Motor neuron (in vitro differentiated cells): Measurements from ENCODE around the gene IGHMBP2. TPM values are rescaled to one million over a fixed set of nuclear protein-coding genes. Genes with fewer than 3 reads are reported as not detected.

ENCODE experiments used
- ATAC-seq, 8 experiments: fragments of 200-7000 bp; cut with Tn5 transposase; replicated peaks in 6 of 8; 2 replicates each; pipeline ENCODE4 v1.8.0; 2021; ENCODE audit warnings: mild to moderate bottlenecking in 8 of 8, moderate library complexity in 8 of 8
- H3K27ac ChIP-seq, 2 donors: fragments of 250-450 bp; sonication (Bioruptor Pico); 2 replicates each; pipeline ENCODE4 v1.9.0; 2021; ENCODE audit warnings: antibody characterized with exemption in 2 of 2, mild to moderate bottlenecking in 2 of 2, moderate library complexity in 1 of 2
- H3K4me1 ChIP-seq, 2 donors: fragments of 250-450 bp; sonication (Bioruptor Pico); replicated peaks in 1 of 2; 2 replicates each; pipeline ENCODE4 v1.6.1; 2021; ENCODE audit warnings: antibody characterized with exemption in 2 of 2, mild to moderate bottlenecking in 2 of 2, moderate library complexity in 1 of 2
- H3K4me3 ChIP-seq, 5 donors: fragments of 250-450 bp; sonication (Bioruptor Pico); 2 replicates each; pipeline ENCODE4 v1.9.0; 2021; ENCODE audit warnings: antibody characterized with exemption in 5 of 5, mild to moderate bottlenecking in 5 of 5, moderate library complexity in 4 of 5
- WGBS, 10 experiments: fragments of 450-650 bp; shearing (Covaris generic); methylation state at CpG; one replicate each; pipeline ENCODE4 v1.0.0; 2022; 5-methylcytosine and 5-hydroxymethylcytosine counted together
- in situ Hi-C, 9 experiments: fragments of 400-800 bp; cut with MboI; loops; one replicate each; pipeline ENCODE4 v1.15.0; 2021; ENCODE audit warnings: low sequenced_read_pairs in 9 of 9, low pct_unique_long_range_greater_than_20kb in 2 of 9; ENCODE audit not compliant: unreplicated experiment in 9 of 9
- total RNA-seq, 8 experiments: library from RNA; unstranded; fragments of 300-600 nt; gene quantifications; 2 replicates each; pipeline versions ENCODE4 v1.2.3 to v1.2.4, GENCODE V29; 2022

The IGHMBP2 gene
- total RNA-seq, 8 experiments from 2014 or later = 6.7 to 21.0 (median 10.3) TPM

- ATAC-seq = no peak
- in situ Hi-C loops = no loop called here
- WGBS, 10 experiments = 50 to 100% (median 100%) methylated on average over 1 to 2 of the region's 12 CpGs; no CpG with 5 or more reads in 6 of the 10 experiments
- Histone ChIP-seq H3K4me3 (no peak overlapping the region), H3K4me1 (peaks cover 0 to 3% of the 10 kb centered on the region in 2 donors), H3K27ac (no peak overlapping the region)
Measured at GRCh38 chr11:68956547-68957254, 53.0 kb downstream of the IGHMBP2 start.

GRCh38 chr11:68958211-68958610 lies 54.5 kb downstream of the IGHMBP2 start:
- WGBS, 10 experiments = 67 to 100% (median 80%) methylated on average over 1 to 2 of the region's 9 CpGs; no CpG with 5 or more reads in 7 of the 10 experiments
- Histone ChIP-seq H3K4me3 (no peak overlapping the region), H3K4me1 (peaks cover 0 to 3% of the 10 kb centered on the region in 2 donors), H3K27ac (no peak overlapping the region)
- in situ Hi-C loops = no loop called here
- ATAC-seq = no peak

- Histone ChIP-seq H3K4me1 (peaks cover 0 to 3% of the 10 kb centered on the region in 2 donors), H3K27ac (no peak overlapping the region), H3K4me3 (no peak overlapping the region)
- in situ Hi-C loops = no loop called here
- ATAC-seq = peak in 5 of 8 experiments; percentile 6 to 40 (median 29)
- WGBS, 10 experiments = 60 to 100% (median 78%) methylated on average over 1 to 5 of the region's 31 CpGs; no CpG with 5 or more reads in 6 of the 10 experiments
Measured at GRCh38 chr11:68959465-68960293, 56.0 kb downstream of the IGHMBP2 start.

GRCh38 chr11:68960294-68961071 lies 56.8 kb downstream of the IGHMBP2 start:
- 59% methylated on average over 5 of the region's 25 CpGs; no CpG with 5 or more reads in 9 of the 10 experiments for WGBS, 10 experiments
- ATAC-seq = peak in 1 of 8 experiments; percentile 19

GRCh38 chr11:68961245-68961644 lies 57.6 kb downstream of the IGHMBP2 start:
- 26 to 100% (median 60%) methylated on average over 1 to 3 of the region's 8 CpGs; no CpG with 5 or more reads in 7 of the 10 experiments for WGBS, 10 experiments
- Histone ChIP-seq H3K4me1 (no peaks in the 10 kb centered on the region), H3K4me3 (no peak overlapping the region), H3K27ac (no peak overlapping the region)
- in situ Hi-C loops = no loop called here
- peak in 2 of 8 experiments; percentile 32 to 41 for ATAC-seq

More at GRCh38 chr11:68960294-68961071, 56.8 kb downstream of the IGHMBP2 start:
- no peak overlapping the region for H3K27ac ChIP-seq
- in situ Hi-C loops = no loop called here
- H3K4me1 ChIP-seq = peaks cover 0 to 1% of the 10 kb centered on the region in 2 donors
- no peak overlapping the region for H3K4me3 ChIP-seq

- H3K4me1 ChIP-seq = no peaks in the 10 kb centered on the region
- peak in 1 of 8 experiments; percentile 33 for ATAC-seq
- no peak overlapping the region for H3K27ac ChIP-seq
- in situ Hi-C loops = no loop called here
- H3K4me3 ChIP-seq = no peak overlapping the region
- WGBS, 10 experiments = 85 to 100% (median 96%) methylated on average over 1 to 9 of the region's 16 CpGs; no CpG with 5 or more reads in 2 of the 10 experiments
Measured at GRCh38 chr11:68962527-68963250, 59.0 kb downstream of the IGHMBP2 start.

GRCh38 chr11:68963779-68964178 lies 60.1 kb downstream of the IGHMBP2 start:
- Histone ChIP-seq H3K4me1 (no peaks in the 10 kb centered on the region), H3K4me3 (no peak overlapping the region), H3K27ac (no peak overlapping the region)
- ATAC-seq = no peak
- in situ Hi-C loops = no loop called here
- WGBS, 10 experiments = 40 to 83% methylated on average over 1 of the region's 3 CpGs; no CpG with 5 or more reads in 8 of the 10 experiments

GRCh38 chr11:68965901-68966853 lies 62.5 kb downstream of the IGHMBP2 start:
- no peaks in the 10 kb centered on the region for H3K4me1 ChIP-seq
- in situ Hi-C loops = no loop called here
- 33 to 100% (median 92%) methylated on average over 2 to 13 of the region's 15 CpGs for WGBS, 10 experiments
- H3K4me3 ChIP-seq = no peak overlapping the region
- H3K27ac ChIP-seq = no peak overlapping the region
- no peak for ATAC-seq

GRCh38 chr11:68966894-68967780 lies 63.4 kb downstream of the IGHMBP2 start:
- 45 to 100% (median 82%) methylated on average over 2 to 7 of the region's 9 CpGs; no CpG with 5 or more reads in 2 of the 10 experiments for WGBS, 10 experiments
- in situ Hi-C loops = no loop called here
- no peak overlapping the region for H3K27ac ChIP-seq

GRCh38 chr11:68968306-68969250 lies 64.9 kb downstream of the IGHMBP2 start:
- no peak overlapping the region for H3K27ac ChIP-seq
- 12 to 100% (median 78%) methylated on average over 2 to 20 of the region's 29 CpGs; no CpG with 5 or more reads in 2 of the 10 experiments for WGBS, 10 experiments
- H3K4me3 ChIP-seq = no peak overlapping the region
- no peaks in the 10 kb centered on the region for H3K4me1 ChIP-seq
- in situ Hi-C loops = no loop called here
- ATAC-seq = peak in 2 of 8 experiments; percentile 38 to 81

More at GRCh38 chr11:68966894-68967780, 63.4 kb downstream of the IGHMBP2 start:
- Histone ChIP-seq H3K4me1 (no peaks in the 10 kb centered on the region), H3K4me3 (no peak overlapping the region)
- ATAC-seq = no peak
